Astrocyte (in vitro differentiated cells and primary cell): ENCODE data around the gene ZIC3.

Experiments
- CTCF ChIP-seq: IDR thresholded peaks from 2 replicates; pipeline ENCODE4 v1.5.1; 2011; ENCODE audit warnings: low read depth, mild to moderate bottlenecking, inconsistent platforms, low read length, moderate library complexity; ENCODE audit not compliant: insufficient read depth
- EZH2 ChIP-seq: IDR thresholded peaks from 2 replicates; pipeline ENCODE4 v1.6.1; 2012; ENCODE audit warnings: mild to moderate bottlenecking, low read length, inconsistent platforms; ENCODE audit not compliant: insufficient read depth

- no peak for TF ChIP-seq CTCF
- TF ChIP-seq EZH2, result no peak
Observed at GRCh38 chrX:137563681-137564651, 2.0 kb upstream of the ZIC3 start.
